Thoracic aorta endothelial cell (primary cell): Measurements from ENCODE around the gene KCNS3. TPM values are rescaled to one million over a fixed set of nuclear protein-coding genes. Genes with fewer than 3 reads are reported as not detected.

Experiments used
- total RNA-seq: library from RNA; depleted of rRNA; stranded (reverse); fragments of >200 nt; gene quantifications from 2 replicates; pipeline ENCODE4 v1.2.3, GENCODE V29; 2012

The KCNS3 gene, protein sequence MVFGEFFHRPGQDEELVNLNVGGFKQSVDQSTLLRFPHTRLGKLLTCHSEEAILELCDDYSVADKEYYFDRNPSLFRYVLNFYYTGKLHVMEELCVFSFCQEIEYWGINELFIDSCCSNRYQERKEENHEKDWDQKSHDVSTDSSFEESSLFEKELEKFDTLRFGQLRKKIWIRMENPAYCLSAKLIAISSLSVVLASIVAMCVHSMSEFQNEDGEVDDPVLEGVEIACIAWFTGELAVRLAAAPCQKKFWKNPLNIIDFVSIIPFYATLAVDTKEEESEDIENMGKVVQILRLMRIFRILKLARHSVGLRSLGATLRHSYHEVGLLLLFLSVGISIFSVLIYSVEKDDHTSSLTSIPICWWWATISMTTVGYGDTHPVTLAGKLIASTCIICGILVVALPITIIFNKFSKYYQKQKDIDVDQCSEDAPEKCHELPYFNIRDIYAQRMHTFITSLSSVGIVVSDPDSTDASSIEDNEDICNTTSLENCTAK
- 0.53 and 3.0 TPM in 2 replicates for total RNA-seq

GRCh38 chr2:17878281-17879136 lies at the start of gene KCNS3:
Gene KCNS3 (plus strand): TSS chr2:17878667. CDS start chr2:17931009, 52,342 bp downstream.

Other genes with a start within 250 kb of the KCNS3 start
- 61.9 and 62.4 TPM in 2 replicates for gene SMC6, start 124.9 kb upstream of the KCNS3 start, total RNA-seq
- 33.2 and 43.4 TPM in 2 replicates for gene GEN1, start 124.5 kb upstream of the KCNS3 start, total RNA-seq
- not detected in 2 replicates for gene MSGN1, start 62.2 kb upstream of the KCNS3 start, total RNA-seq